Activated CD4-positive, alpha-beta T cell treated with anti-CD3 and anti-CD28 coated beads for 4 hours (primary cell): Measurements from ENCODE around the gene GCK.

ENCODE experiments used
- DNase-seq, 2 donors: peaks; one replicate each; pipeline ENCODE4 v3.0.0-alpha.2; 2020

GCK gene

DNA sequence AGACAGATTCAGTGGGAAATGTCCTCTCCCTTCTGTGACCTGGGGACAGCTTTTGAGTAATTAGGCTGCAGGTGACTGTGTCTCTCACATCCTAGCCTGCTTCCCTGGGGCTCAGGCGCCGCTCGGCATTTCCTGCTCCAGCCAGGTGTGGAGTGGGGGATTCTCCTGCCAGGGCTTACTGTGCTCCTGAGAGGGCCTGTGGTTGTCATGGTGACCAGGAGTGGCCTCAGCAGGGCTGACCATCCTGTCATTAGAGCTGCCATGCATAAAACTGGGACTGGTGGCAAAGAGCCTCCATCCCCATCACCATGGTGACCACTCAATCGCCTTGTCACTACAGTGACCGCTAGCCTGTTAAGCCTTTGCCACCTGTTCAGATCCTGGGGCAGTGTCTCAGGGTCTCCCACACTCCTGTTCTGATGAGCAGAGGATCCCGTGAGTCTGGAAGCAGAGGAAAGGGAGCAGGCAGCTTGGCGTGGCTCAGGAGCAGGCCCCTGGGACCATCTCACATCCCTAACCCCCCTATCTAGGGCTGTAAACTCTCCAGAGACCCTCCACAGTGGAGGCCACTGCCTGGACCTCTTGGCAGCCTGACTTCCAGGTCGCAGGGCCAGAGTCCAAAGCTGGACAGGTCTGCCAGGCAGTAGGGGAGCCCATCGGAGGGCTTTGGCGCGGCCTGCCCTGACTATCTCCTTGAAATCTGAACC lies at the start of gene GCK:
Gene GCK (minus strand): TSS at position 154 of the 707 bp plus-strand sequence. CDS start 486 bp downstream, outside the sequence.
- no peak for DNase-seq

GRCh38 chr7:44238116-44238695 lies 49.0 kb upstream of the GCK start:
- no peak for DNase-seq

GRCh38 chr7:44237696-44238095 lies 48.5 kb upstream of the GCK start:
- no peak for DNase-seq

DNA sequence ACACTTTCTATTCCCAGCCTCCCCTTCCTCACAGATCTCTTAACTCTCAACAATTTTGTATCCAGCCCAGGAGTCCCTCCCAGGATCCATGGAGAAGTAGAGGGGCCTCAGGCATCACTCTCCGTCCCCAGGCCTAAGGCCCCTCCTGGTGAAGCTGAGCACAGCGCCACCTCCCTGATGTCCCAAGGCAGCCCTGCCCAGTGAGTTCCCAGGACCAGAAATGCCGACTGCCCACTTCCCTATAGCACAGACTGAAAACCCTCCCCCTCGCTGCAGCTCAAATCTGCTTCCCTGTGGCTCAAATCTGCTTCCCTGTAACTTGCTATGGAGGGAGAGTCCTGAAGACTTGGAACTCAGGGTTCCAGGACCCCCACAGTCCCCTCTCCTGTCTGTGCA lies 47.1 kb upstream of the GCK start:
- no peak for DNase-seq

GRCh38 chr7:44235582-44236332 lies 46.5 kb upstream of the GCK start:
- DNase-seq: no peak

DNA sequence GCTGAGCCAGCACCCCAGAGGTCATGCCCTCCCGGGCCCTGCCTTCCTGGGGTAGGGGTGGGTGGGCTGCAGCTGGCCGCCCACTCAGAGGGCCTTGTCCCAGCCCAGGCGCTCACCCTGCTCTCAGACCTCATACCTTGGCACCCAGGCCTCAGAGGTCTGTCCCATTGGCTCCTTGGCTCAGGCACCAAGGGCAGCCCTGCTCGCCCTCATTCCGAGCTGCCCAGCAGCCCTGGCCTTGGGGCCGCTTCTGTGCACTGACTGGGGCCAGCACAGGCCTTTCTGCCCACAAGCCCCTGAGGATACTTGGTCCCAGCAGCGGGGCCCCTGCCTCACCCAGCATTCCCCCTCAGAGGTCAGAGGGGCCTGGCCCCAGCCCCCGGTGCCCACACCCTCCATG lies 45.8 kb upstream of the GCK start:
- DNase-seq: no peak

- DNase-seq: no peak
Observed at GRCh38 chr7:44232901-44233715, 43.9 kb upstream of the GCK start.

- no peak for DNase-seq
Observed at GRCh38 chr7:44232396-44232795, 43.2 kb upstream of the GCK start.

DNA sequence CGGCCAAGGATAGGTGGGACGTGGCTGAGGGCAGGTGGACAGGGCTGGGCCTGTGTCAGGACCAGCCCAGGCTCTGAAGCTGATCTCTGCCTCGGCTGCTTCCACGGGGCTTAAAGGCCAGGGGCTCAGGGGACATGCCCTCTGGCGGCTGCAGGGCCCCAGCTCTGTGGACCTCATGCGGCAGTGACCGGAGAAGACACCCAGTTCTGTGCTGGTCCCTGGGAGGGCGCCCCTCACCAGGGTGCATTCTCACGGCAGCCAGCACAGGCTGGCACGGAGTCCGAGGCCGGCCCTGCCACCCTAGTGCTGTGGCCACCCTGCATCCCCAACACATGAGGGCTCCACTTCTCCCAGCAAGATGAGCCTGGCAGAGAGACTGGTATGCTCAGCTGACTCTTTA lies 41.8 kb upstream of the GCK start:
- DNase-seq: no peak

- no peak for DNase-seq
Observed at GRCh38 chr7:44230286-44230685, 41.0 kb upstream of the GCK start.

GRCh38 chr7:44229546-44230105 lies 40.4 kb upstream of the GCK start:
- DNase-seq: no peak

DNA sequence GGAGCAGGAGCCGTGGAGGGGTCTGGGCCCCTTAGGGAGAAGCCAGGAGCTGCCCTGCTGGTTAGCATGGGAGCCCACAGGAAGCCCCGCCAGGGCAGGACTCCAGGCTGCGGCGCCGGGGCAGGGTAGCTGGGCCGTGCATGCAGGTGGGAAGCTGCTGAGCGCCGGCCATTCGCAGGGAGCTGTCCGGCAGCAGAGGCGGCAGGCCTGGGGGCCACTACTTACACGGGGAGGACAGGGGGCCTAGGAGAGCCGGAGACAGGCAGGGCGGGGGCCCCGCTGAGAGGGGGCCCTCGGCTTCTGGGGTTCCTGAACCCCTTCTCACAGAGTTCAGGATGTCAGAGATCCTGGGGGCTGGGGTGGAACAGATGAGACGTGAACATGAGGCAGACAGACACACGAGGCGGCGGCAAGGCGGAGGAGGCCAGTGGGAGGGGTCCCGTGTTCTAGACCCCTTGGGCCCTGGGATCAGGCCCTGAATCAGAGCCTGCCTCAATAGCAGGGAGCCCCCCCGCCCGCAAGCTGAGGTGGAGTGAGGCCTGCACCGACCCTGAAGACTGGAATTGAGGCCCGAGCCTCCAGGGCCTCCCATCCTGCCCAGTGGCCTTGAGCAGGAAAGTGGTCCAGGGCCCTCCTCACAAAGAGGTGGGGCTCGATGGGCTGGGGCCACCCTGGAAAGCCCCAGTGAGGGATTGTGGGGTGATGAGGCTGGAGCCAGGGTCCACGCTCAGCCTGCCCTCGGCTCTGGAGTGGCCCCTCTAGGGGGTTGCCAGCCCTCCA lies 39.5 kb upstream of the GCK start:
- no peak for DNase-seq

- no peak for DNase-seq
Observed at GRCh38 chr7:44227911-44228310, 38.7 kb upstream of the GCK start.

- DNase-seq: no peak
Observed at GRCh38 chr7:44226396-44226753, 37.1 kb upstream of the GCK start.

DNA sequence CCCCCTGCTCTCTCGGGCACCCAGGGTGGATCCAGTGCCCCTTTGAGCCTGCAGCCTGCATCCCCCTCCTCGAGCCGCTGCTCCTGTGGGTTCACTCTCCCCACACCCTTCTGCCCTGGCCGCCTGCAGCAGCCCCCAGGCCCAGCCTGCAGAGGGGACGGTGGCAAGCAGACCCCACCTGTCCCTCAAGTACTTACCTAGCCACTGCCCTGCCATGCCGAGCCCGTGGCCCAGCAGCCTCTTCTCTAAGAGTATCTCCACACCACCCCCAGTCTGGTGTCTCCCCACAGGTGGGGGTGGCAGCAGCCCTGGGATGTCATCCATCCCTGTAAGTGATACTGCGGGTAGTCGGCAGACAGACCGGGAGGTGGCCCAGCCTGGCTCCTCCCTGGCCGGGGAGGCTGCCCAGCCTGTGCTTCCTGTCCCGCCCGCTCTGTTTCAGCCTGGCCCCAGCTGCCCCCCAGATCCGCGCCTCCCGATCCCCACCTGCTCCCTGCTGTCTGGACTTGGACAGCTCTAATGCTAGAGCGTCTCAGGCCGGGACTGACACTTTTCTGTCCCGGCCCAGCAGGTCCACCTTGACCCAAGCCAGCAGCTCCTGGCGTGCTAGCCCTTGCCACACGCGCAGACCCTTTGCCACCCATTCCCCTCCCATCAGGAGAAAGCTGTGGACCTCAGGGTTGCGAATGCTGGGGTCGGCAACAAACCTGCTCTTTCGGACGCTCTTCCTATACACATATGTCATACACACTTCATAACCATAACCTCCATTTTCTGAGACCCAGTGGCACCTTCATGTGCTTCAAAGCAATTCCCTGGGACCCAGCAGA lies 36.5 kb upstream of the GCK start:
- no peak for DNase-seq

- DNase-seq: no peak
Observed at GRCh38 chr7:44224974-44225565, 35.8 kb upstream of the GCK start.

- no peak for DNase-seq
Observed at GRCh38 chr7:44224080-44224973, 35.1 kb upstream of the GCK start.

GRCh38 chr7:44223362-44224079 lies 34.3 kb upstream of the GCK start:
- DNase-seq: no peak

DNA sequence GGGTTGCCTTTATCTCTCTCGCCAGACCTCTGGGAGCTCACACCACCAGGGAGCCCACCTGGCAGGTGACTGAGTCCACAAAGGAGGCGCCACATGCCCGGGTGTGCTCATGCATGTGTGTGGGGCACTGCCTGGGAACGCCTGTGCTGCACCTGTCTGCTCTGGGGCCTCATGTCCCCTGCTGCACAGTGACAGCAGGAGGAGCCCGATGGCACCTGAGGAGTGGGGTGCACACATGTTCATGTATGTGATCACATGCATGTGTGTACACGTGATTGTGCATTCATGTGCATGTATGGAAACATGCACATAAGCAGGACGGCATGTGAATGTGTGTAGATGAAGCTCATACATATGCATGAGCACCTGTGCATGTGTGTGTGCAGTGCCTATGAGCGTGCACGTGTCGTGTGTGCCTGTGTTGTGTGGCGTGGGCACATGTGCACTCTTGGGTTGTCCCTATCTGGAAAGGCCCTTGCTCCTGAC lies 33.6 kb upstream of the GCK start:
- no peak for DNase-seq
